Kidney (tissue), 14 donors: ENCODE data around the gene TIGD3. TPM values are rescaled to one million over a fixed set of nuclear protein-coding genes. Genes with fewer than 3 reads are reported as not detected.
A peak's percentile ranks its signal among the peaks of the same experiment; 100 is the strongest.
"Not testable (repeated sequence)": the region's sequence is repeated elsewhere in the genome, so short reads cannot be mapped to it uniquely, and the experiment has no call there.

ENCODE experiments used
- DNase-seq, 5 donors: peaks; one replicate each; pipeline ENCODE4 v3.0.0-alpha.2; 2013 to 2020
- FAIRE-seq: peaks from 2 replicates; lab custom pipeline; 2012; peaks lifted over from hg19 to GRCh38; lab: Jason Lieb, UNC
- H3K27ac ChIP-seq, 2 donors: one replicate each; pipeline ENCODE4 v1.7.0; 2013; ENCODE audit warnings: low read depth in 2 of 2, low read length in 2 of 2, inconsistent platforms in 1 of 2
- H3K27me3 ChIP-seq: one replicate; pipeline ENCODE4 v1.7.1; 2013; ENCODE audit warnings: low read length, inconsistent platforms; ENCODE audit not compliant: control insufficient read depth, insufficient read depth
- H3K36me3 ChIP-seq, 3 donors: one replicate each; pipeline versions ENCODE4 v1.7.0 to v1.7.1; 2013; ENCODE audit warnings: low read length in 3 of 3, control low read depth in 1 of 3, inconsistent platforms in 1 of 3; ENCODE audit not compliant: insufficient read depth in 3 of 3, control insufficient read depth in 2 of 3
- H3K4me1 ChIP-seq, 3 donors: one replicate each; pipeline versions ENCODE4 v1.7.0 to v1.7.1; 2013; ENCODE audit warnings: low read length in 3 of 3, inconsistent platforms in 1 of 3, low read depth in 1 of 3; ENCODE audit not compliant: control insufficient read depth in 2 of 3, insufficient read depth in 2 of 3
- H3K4me3 ChIP-seq, 3 donors: one replicate each; pipeline versions ENCODE4 v1.7.0 to v1.8.1; 2013; ENCODE audit warnings: low read length in 3 of 3, control low read depth in 1 of 3, inconsistent platforms in 1 of 3
- H3K9ac ChIP-seq, 3 donors: one replicate each; pipeline versions ENCODE4 v1.7.0 to v1.7.1; 2013; ENCODE audit warnings: low read length in 3 of 3, control low read depth in 1 of 3, inconsistent platforms in 1 of 3
- H3K9me3 ChIP-seq, 3 donors: one replicate each; pipeline versions ENCODE4 v1.7.0 to v1.7.1; 2013; ENCODE audit warnings: low read length in 3 of 3, control low read depth in 1 of 3, inconsistent platforms in 1 of 3; ENCODE audit not compliant: control insufficient read depth in 2 of 3, insufficient read depth in 1 of 3
- intact Hi-C: fragments of 100-400 bp; cut with DNase I; formaldehyde crosslinking; loops from one replicate; pipeline ENCODE4 v1.11.1; 2022
- polyA plus RNA-seq: library from polyadenylated mRNA; stranded (reverse); fragments of 350-450 nt; fragmentation: Illumina TruSeq; extraction: RNeasy Lipid Tissue Mini Kit (QIAGEN cat#74804); gene quantifications from one replicate; pipeline ENCODE4 v1.2.3, GENCODE V29; 2014; ENCODE audit warnings: low read depth, low replicate concordance; ENCODE audit not compliant: insufficient read depth
- total RNA-seq: library from RNA; stranded (reverse); fragmentation: NEBNext Ultra II Directional; extraction: Animal tissue kit (Norgen Biotek cat#: 25700); gene quantifications from one replicate; pipeline ENCODE4 v1.2.1, GENCODE V29; 2021
- TF ChIP-seq, protein P1 (sequence below): IDR thresholded peaks from 3 replicates; pipeline ENCODE4 v1.5.1; 2012; ENCODE audit warnings: mild to moderate bottlenecking, moderate library complexity, borderline replicate concordance; ENCODE audit not compliant: insufficient read depth; ENCODE audit errors: extremely low read depth
- donor health status: control.
- donor health status: control.
- donor health status: control.
- donor health status: control.
- donor health status: control.
- donor health status: DM: yes; HTN: yes; CAD: no.
- donor health status: Normal renal cell carcinoma (clear cell type).

The TIGD3 gene
- total and polyA plus RNA-seq, 2 donors from 2014 or later = 0.19 to 0.95 TPM

- TF ChIP-seq, protein P1, sequence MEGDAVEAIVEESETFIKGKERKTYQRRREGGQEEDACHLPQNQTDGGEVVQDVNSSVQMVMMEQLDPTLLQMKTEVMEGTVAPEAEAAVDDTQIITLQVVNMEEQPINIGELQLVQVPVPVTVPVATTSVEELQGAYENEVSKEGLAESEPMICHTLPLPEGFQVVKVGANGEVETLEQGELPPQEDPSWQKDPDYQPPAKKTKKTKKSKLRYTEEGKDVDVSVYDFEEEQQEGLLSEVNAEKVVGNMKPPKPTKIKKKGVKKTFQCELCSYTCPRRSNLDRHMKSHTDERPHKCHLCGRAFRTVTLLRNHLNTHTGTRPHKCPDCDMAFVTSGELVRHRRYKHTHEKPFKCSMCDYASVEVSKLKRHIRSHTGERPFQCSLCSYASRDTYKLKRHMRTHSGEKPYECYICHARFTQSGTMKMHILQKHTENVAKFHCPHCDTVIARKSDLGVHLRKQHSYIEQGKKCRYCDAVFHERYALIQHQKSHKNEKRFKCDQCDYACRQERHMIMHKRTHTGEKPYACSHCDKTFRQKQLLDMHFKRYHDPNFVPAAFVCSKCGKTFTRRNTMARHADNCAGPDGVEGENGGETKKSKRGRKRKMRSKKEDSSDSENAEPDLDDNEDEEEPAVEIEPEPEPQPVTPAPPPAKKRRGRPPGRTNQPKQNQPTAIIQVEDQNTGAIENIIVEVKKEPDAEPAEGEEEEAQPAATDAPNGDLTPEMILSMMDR = peak; percentile 86
- peak overlapping the region in 1 of 3 donors; percentile 9 for H3K4me3 ChIP-seq
- DNase-seq (peak; percentile 62 to 96 (median 87)), FAIRE-seq (no peak)
- H3K27ac ChIP-seq = no peak overlapping the region
- intact Hi-C loops = loop anchor here (5.0 kb wide), 1 partner anchor 53 kb away; no protein-coding TSS in a partner anchor
- peak overlapping the region in 1 of 3 donors; percentile 13 for H3K9ac ChIP-seq
- peaks cover 0 to 5% (median 4%) of the 10 kb centered on the region in 3 donors for H3K4me1 ChIP-seq
- no peaks in the 10 kb centered on the region for H3K36me3 ChIP-seq
- no peaks in the 10 kb centered on the region for H3K27me3 ChIP-seq
- no peaks in the 10 kb centered on the region for H3K9me3 ChIP-seq
Measured at GRCh38 chr11:65329944-65330403, 24.6 kb upstream of the TIGD3 start.

DNA sequence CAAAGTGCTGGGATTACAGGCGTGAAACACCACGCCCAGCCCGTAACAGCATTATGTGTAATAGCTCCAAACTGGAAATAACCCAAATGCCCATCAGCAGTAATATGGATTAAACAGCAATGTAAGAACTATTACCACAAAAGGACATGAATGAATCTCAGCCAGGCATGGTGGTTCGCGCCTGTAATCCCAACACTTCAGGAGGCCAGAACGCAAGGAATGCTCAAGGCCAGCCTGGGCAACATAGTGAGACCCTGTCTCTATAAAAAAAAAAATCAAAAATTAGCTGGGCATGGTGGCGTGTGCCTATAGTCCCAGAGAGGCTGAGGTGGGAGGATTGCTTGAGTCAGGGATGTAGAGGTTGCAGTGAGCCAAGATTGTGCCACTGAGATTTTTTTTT lies 24.0 kb upstream of the TIGD3 start:
- Histone ChIP-seq H3K27ac (no peak overlapping the region), H3K9me3 (no peaks in the 10 kb centered on the region), H3K9ac (no peak overlapping the region), H3K4me3 (no peak overlapping the region), H3K36me3 (no peaks in the 10 kb centered on the region), H3K4me1 (peaks cover 0 to 11% (median 8%) of the 10 kb centered on the region in 3 donors), H3K27me3 (no peaks in the 10 kb centered on the region)
- DNase-seq (peak in 1 of 5 donors; percentile 13), FAIRE-seq (no peak)
- TF ChIP-seq, protein P1 = no peak
- intact Hi-C loops = no loop called here

DNA sequence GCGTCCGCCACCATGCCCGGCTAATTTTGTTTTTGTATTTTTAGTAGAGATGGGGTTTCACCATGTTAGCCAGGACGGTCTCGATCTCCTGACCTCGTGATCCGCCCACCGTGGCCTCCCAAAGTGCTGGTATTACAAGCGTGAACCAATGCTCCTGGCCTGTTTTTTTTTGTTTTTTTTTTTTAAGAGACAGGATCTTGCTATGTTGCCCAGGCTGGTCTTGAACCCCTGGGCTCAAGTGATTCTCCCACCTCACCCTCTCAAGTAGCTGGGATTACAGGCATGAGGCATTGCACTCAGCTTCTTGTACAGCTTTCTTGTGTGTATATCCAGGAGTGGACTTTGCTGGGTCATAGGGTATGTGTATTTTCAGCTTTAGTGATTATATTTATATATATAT lies 22.0 kb upstream of the TIGD3 start:
- H3K27ac ChIP-seq, H3K36me3 ChIP-seq, H3K9me3 ChIP-seq, H3K27me3 ChIP-seq, FAIRE-seq, H3K9ac ChIP-seq, H3K4me3 ChIP-seq, intact Hi-C loops: not testable (repeated sequence)
- DNase-seq = peak in 1 of 5 donors; percentile 60
- H3K4me1 ChIP-seq = peaks cover 0 to 11% (median 8%) of the 10 kb centered on the region in 3 donors

DNA sequence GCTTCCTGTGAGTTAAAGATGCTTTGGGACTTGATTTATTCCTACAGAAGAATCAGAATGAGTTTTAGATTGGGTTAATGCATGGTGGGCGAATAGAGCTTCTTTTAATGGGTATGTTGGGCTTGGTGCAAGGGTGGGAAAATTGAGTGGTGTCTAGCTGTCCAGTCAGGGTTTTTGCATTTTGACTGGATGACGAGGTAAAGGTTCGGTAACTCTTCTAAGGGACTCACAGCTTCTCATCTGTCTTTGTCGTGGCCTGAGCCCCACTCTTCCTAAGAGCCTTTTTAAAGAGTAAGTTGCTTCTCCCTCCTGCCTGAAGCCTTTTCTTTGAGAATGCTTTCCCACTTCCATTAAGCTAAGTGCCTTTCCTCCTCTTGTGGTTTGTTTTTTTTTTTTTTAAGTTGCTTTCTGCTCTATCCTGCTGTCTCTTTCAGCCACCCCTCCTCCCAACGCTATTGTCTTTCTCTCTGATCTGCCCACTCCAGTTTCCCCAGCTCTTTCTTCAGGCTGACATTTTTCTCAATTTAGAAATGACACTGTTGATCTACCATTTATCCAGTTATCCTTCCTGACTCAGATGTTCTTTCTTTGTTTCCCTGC lies 19.8 kb upstream of the TIGD3 start:
- H3K27ac ChIP-seq = no peak overlapping the region
- FAIRE-seq = no peak

More for the DNA sequence above, 19.8 kb upstream of the TIGD3 start:
- no peaks in the 10 kb centered on the region for H3K9me3 ChIP-seq
- no peaks in the 10 kb centered on the region for H3K27me3 ChIP-seq
- peaks cover 0 to 16% (median 8%) of the 10 kb centered on the region in 3 donors for H3K4me1 ChIP-seq
- TF ChIP-seq, protein P1 = no peak
- H3K4me3 ChIP-seq = peak overlapping the region; percentile 63 to 91 (median 88)
- H3K36me3 ChIP-seq = peaks cover 0 to 8% (median 0%) of the 10 kb centered on the region in 3 donors
- no peak for DNase-seq
- peak overlapping the region; percentile 85 to 91 (median 88) for H3K9ac ChIP-seq
- intact Hi-C loops = no loop called here
